SK-N-MC (cell line): Measurements from ENCODE around the gene NAA15.

Source experiments
- EZH2 ChIP-seq: fragments of 200-600 bp; sonication (generic); IDR thresholded peaks from one replicate; pipeline ENCODE4 v1.6.1; 2017; ENCODE audit warnings: antibody characterized with exemption
- FOXP2 ChIP-seq: optimal IDR thresholded peaks from 2 replicates; pipeline ENCODE3; 2011; ENCODE audit warnings: mild to moderate bottlenecking, moderate library complexity; ENCODE audit not compliant: insufficient read depth; ENCODE audit errors: extremely low read length, control extremely low read depth
- POLR2AphosphoS5 ChIP-seq: IDR thresholded peaks from 2 replicates; pipeline ENCODE4 v1.6.1; 2012; ENCODE audit warnings: mild to moderate bottlenecking, low read depth, low read length, borderline replicate concordance

- TF ChIP-seq EZH2 (no peak), POLR2AphosphoS5 (no peak), FOXP2 (no peak)
Observed at GRCh38 chr4:139331185-139331584, 29.9 kb downstream of the NAA15 start.
